Measurements from ENCODE around the gene GMCL2.

DNA sequence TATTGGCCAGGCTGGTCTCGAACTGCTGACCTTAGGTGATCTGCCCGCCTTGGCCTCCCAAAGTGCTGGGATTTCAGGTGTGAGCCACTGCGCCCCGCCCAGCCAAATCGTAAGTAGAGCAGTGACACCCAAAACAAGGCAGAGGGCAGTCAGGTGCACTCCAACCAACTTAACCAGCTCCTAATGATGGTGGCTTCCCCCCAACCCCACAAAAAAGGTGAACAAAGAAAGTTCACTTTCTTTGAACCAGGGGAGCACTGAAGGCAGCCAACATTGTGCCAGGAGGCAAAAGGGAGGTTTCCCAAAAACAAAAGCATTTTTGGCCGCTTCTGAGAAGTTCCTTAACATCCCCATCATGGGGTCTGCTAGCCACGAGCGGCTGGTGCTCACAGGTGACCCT, 9.6 kb downstream of the GMCL2 start:
- TF ChIP-seq, protein P1, sequence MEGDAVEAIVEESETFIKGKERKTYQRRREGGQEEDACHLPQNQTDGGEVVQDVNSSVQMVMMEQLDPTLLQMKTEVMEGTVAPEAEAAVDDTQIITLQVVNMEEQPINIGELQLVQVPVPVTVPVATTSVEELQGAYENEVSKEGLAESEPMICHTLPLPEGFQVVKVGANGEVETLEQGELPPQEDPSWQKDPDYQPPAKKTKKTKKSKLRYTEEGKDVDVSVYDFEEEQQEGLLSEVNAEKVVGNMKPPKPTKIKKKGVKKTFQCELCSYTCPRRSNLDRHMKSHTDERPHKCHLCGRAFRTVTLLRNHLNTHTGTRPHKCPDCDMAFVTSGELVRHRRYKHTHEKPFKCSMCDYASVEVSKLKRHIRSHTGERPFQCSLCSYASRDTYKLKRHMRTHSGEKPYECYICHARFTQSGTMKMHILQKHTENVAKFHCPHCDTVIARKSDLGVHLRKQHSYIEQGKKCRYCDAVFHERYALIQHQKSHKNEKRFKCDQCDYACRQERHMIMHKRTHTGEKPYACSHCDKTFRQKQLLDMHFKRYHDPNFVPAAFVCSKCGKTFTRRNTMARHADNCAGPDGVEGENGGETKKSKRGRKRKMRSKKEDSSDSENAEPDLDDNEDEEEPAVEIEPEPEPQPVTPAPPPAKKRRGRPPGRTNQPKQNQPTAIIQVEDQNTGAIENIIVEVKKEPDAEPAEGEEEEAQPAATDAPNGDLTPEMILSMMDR (IDR thresholded peaks at IDR 0.05; ENCODE audit: low read depth, low read length), result no peak
- TF ChIP-seq POLR2A (IDR thresholded peaks at IDR 0.05; ENCODE audit: extremely low read depth, insufficient read length), result no peak
